HCT116 (cell line): ENCODE data around the gene MICALL1. TPM values are rescaled to one million over a fixed set of nuclear protein-coding genes. Genes with fewer than 3 reads are reported as not detected.

ENCODE experiments used
- ATAC-seq: fragments of 200-7000 bp; cut with Tn5 transposase; 2 replicates; pipeline ENCODE4 v1.9.1; 2020; ENCODE audit warnings: mild to moderate bottlenecking, moderate library complexity
- BruUV-seq: library from RNA; stranded (reverse); fragments of 400-500 nt; replicated peaks from 2 replicates; lab custom pipeline; 2021; lab: Mats Ljungman, UMichigan
- CTCF ChIA-PET: fragments of 300-600 bp; sonication (Branson Sonifier 250); formaldehyde crosslinking; loops from one replicate; lab custom pipeline; 2021; ENCODE audit warnings: antibody characterized with exemption; lab: Charles Lee
- POLR2A ChIA-PET: fragments of 300-600, 350-600 bp; sonication (Branson Sonifier 250); formaldehyde crosslinking; loops from one replicate; lab custom pipeline; 2021; ENCODE audit warnings: antibody characterized with exemption; lab: Charles Lee
- RAD21 ChIA-PET, 2 experiments: fragments of 300-600 bp; sonication (Branson Sonifier 250); formaldehyde crosslinking; loops; one replicate each; lab custom pipeline; 2023; ENCODE audit warnings: low total read pairs in 2 of 2; ENCODE audit not compliant: uncharacterized antibody in 2 of 2, unreplicated experiment in 2 of 2, low non-redundant PET in 1 of 2; lab: Charles Lee
- DNase-seq: peaks from one replicate; pipeline ENCODE4 v3.0.0-alpha.2; 2010; ENCODE audit warnings: low read depth, low spot score
- H2AFZ ChIP-seq: fragments of 200-600 bp; shearing (Covaris generic), sonication (generic); 2 replicates; pipeline ENCODE4 v1.6.1; 2017; ENCODE audit warnings: low read depth, mixed run types, mixed read lengths, antibody characterized with exemption, low read length; ENCODE audit not compliant: poor library complexity, severe bottlenecking
- H3K27ac ChIP-seq: 2 replicates; pipeline ENCODE4 v1.5.1; 2012; ENCODE audit warnings: low read depth, low read length
- H3K27me3 ChIP-seq: fragments of 200-600 bp; sonication (generic); 2 replicates; pipeline ENCODE4 v1.6.1; 2016; ENCODE audit warnings: mixed run types, low read length, mixed read lengths; ENCODE audit not compliant: insufficient read depth
- H3K36me3 ChIP-seq, 2 experiments: fragments of 200-500 bp in 1 of 2; fragments of 200-600 bp in 1 of 2; sonication (Bioruptor generic) in 1 of 2; sonication (generic) in 1 of 2; 2 replicates each; pipeline versions ENCODE4 v1.5.1 to v1.6.1; 2014 to 2016; ENCODE audit warnings: low read length in 2 of 2, inconsistent platforms in 1 of 2, mixed read lengths in 1 of 2, mixed run types in 1 of 2; ENCODE audit not compliant: insufficient read depth in 2 of 2, control insufficient read depth in 1 of 2
- H3K4me1 ChIP-seq, 2 experiments: fragments of 200-600 bp in 1 of 2; sonication (generic) in 1 of 2; 2 replicates each; pipeline versions ENCODE4 v1.5.1 to v1.6.1; 2012 to 2017; ENCODE audit warnings: low read length in 2 of 2, inconsistent platforms in 1 of 2, mild to moderate bottlenecking in 1 of 2, mixed read lengths in 1 of 2, mixed run types in 1 of 2, moderate library complexity in 1 of 2; ENCODE audit not compliant: insufficient read depth in 2 of 2, control insufficient read depth in 1 of 2
- H3K4me2 ChIP-seq: fragments of 200-600 bp; sonication (generic); 2 replicates; pipeline ENCODE4 v1.6.1; 2017; ENCODE audit warnings: mixed run types, low read length, mixed read lengths
- H3K4me3 ChIP-seq, 2 experiments: fragments of 200-600 bp in 1 of 2; sonication (generic) in 1 of 2; replicated peaks in 1 of 2; 2 replicates each; pipeline ENCODE4 v1.5.1; 2011 to 2016; ENCODE audit warnings: low read length in 2 of 2, control low read depth in 1 of 2, low read depth in 1 of 2, mild to moderate bottlenecking in 1 of 2, mixed read lengths in 1 of 2, mixed run types in 1 of 2
- H3K79me2 ChIP-seq: fragments of 200-600 bp; sonication (generic); 2 replicates; pipeline ENCODE4 v1.6.1; 2017; ENCODE audit warnings: mild to moderate bottlenecking, mixed run types, low read length, moderate library complexity, mixed read lengths; ENCODE audit not compliant: insufficient read depth
- H3K9ac ChIP-seq: fragments of 200-600 bp; sonication (generic); 2 replicates; pipeline ENCODE4 v1.6.1; 2016; ENCODE audit warnings: low read length, mixed read lengths
- H3K9me2 ChIP-seq: fragments of 200-600 bp; sonication (generic), shearing (Covaris generic); 2 replicates; pipeline ENCODE4 v1.6.1; 2017; ENCODE audit warnings: mixed run types, mild to moderate bottlenecking, moderate library complexity; ENCODE audit not compliant: insufficient read depth
- H3K9me3 ChIP-seq, 2 experiments: fragments of 200-500 bp in 1 of 2; fragments of 200-600 bp in 1 of 2; sonication (Bioruptor generic) in 1 of 2; sonication (generic) in 1 of 2; 2 replicates each; pipeline ENCODE4 v1.6.1; 2014 to 2017; ENCODE audit warnings: low read length in 2 of 2, mixed read lengths in 2 of 2, inconsistent platforms in 1 of 2, low read depth in 1 of 2, mild to moderate bottlenecking in 1 of 2, mixed run types in 1 of 2, moderate library complexity in 1 of 2; ENCODE audit not compliant: control insufficient read depth in 1 of 2, insufficient read depth in 1 of 2
- H4K20me1 ChIP-seq: fragments of 200-600 bp; sonication (generic), shearing (Covaris generic); 2 replicates; pipeline ENCODE4 v1.6.1; 2017; ENCODE audit warnings: mixed run types, mild to moderate bottlenecking, moderate library complexity; ENCODE audit not compliant: insufficient read depth
- CBX3 ChIP-seq: IDR thresholded peaks from 2 replicates; pipeline ENCODE4 v1.6.1; 2012; ENCODE audit warnings: low read depth
- CEBPB ChIP-seq: IDR thresholded peaks from 2 replicates; pipeline ENCODE4 v1.6.1; 2012; ENCODE audit warnings: low read depth
- ELF1 ChIP-seq: IDR thresholded peaks from 2 replicates; pipeline ENCODE4 v1.6.1; 2012; ENCODE audit warnings: low read depth, borderline replicate concordance
- EZH2 ChIP-seq: fragments of 200-600 bp; sonication (generic); IDR thresholded peaks from 2 replicates; pipeline ENCODE4 v1.6.1; 2017; ENCODE audit warnings: antibody characterized with exemption, mixed run types
- EZH2phosphoT487 ChIP-seq: fragments of 200-600 bp; IDR thresholded peaks from 2 replicates; pipeline ENCODE4 v1.6.1; 2018; ENCODE audit warnings: antibody characterized with exemption, borderline replicate concordance
- FOSL1 ChIP-seq: IDR thresholded peaks from 2 replicates; pipeline ENCODE4 v1.6.1; 2012; ENCODE audit warnings: low read depth
- POLR2A ChIP-seq: IDR thresholded peaks from 2 replicates; pipeline ENCODE4 v1.7.0; 2011; ENCODE audit warnings: borderline replicate concordance; ENCODE audit not compliant: insufficient read depth, insufficient read length; ENCODE audit errors: extremely low read depth
- RAD21 ChIP-seq: IDR thresholded peaks from 2 replicates; pipeline ENCODE4 v1.6.1; 2012; ENCODE audit warnings: low read depth, mild to moderate bottlenecking
- REST ChIP-seq: IDR thresholded peaks from 2 replicates; pipeline ENCODE4 v1.6.1; 2012; ENCODE audit warnings: low read depth
- SIN3A ChIP-seq: IDR thresholded peaks from 2 replicates; pipeline ENCODE4 v1.6.1; 2012; ENCODE audit warnings: low read depth
- SRF ChIP-seq: IDR thresholded peaks from 2 replicates; pipeline ENCODE4 v1.6.1; 2012; ENCODE audit warnings: low read depth
- YY1 ChIP-seq: IDR thresholded peaks from 2 replicates; pipeline ENCODE4 v1.6.1; 2011; ENCODE audit warnings: low read length, low read depth, moderate library complexity, mild to moderate bottlenecking; ENCODE audit not compliant: insufficient replicate concordance; ENCODE audit errors: extremely low read depth
- ZBTB33 ChIP-seq: IDR thresholded peaks from 2 replicates; pipeline ENCODE4 v1.6.1; 2011; ENCODE audit warnings: mild to moderate bottlenecking, low read length, moderate library complexity; ENCODE audit not compliant: insufficient replicate concordance; ENCODE audit errors: extremely low read depth
- ZNF274 ChIP-seq: fragments of 200-500 bp; sonication (Bioruptor generic); IDR thresholded peaks from 2 replicates; pipeline ENCODE4 v1.6.1; 2014; ENCODE audit warnings: mild to moderate bottlenecking, low read depth, low read length, inconsistent platforms
- intact Hi-C: fragments of 100-400 bp; cut with micrococcal nuclease; formaldehyde crosslinking; loops from 2 replicates; pipeline ENCODE4 v1.10.0; 2022
- total RNA-seq: library from RNA; stranded (reverse); gene quantifications from one replicate; pipeline ENCODE4 v1.2.1, GENCODE V29; 2021; ENCODE audit not compliant: unreplicated experiment

The MICALL1 gene
- total RNA-seq, 1 experiment from 2014 or later = 35.2 TPM

GRCh38 chr22:37972527-37972926, 66.4 kb downstream of the MICALL1 start:
- H3K9ac ChIP-seq = no peak overlapping the region
- TF ChIP-seq EZH2phosphoT487 = no peak

GRCh38 chr22:37973271-37974170, 67.4 kb downstream of the MICALL1 start:
- H3K27ac ChIP-seq = no peak overlapping the region
- no peaks in the 10 kb centered on the region for H3K27me3 ChIP-seq
- no peak overlapping the region for H2AFZ ChIP-seq
- H3K79me2 ChIP-seq = no peaks in the 10 kb centered on the region
- CTCF ChIA-PET = no interaction called here
- no peak overlapping the region for H3K9ac ChIP-seq
- H3K4me1 ChIP-seq = no peaks in the 10 kb centered on the region
- no peaks in the 10 kb centered on the region for H3K9me3 ChIP-seq
- no peak for ATAC-seq
- RAD21 ChIA-PET = no interaction called here
- no peak overlapping the region for H3K4me3 ChIP-seq
- intact Hi-C loops = no loop called here
- peaks cover 1 to 6% of the 10 kb centered on the region in 2 experiments; a peak in 2 of 4 replicates for H3K36me3 ChIP-seq
- DNase-seq = no peak
- H4K20me1 ChIP-seq = no peaks in the 10 kb centered on the region
- no TSS peak for BruUV-seq
- no peak overlapping the region for H3K4me2 ChIP-seq
- H3K9me2 ChIP-seq = no peaks in the 10 kb centered on the region
- POLR2A ChIA-PET = no interaction called here
- no peak for TF ChIP-seq ZNF274
- TF ChIP-seq CEBPB = no peak
- no peak for TF ChIP-seq ELF1
- TF ChIP-seq ZBTB33 = no peak
- TF ChIP-seq REST = no peak
- TF ChIP-seq SRF = no peak
- no peak for TF ChIP-seq FOSL1
- no peak for TF ChIP-seq YY1
- TF ChIP-seq RAD21 = no peak
- no peak for TF ChIP-seq SIN3A
- no peak for TF ChIP-seq EZH2phosphoT487
- no peak for TF ChIP-seq POLR2A
- no peak for TF ChIP-seq CBX3
- no peak for TF ChIP-seq EZH2

More at GRCh38 chr22:37972527-37972926, 66.4 kb downstream of the MICALL1 start:
- no peaks in the 10 kb centered on the region for H4K20me1 ChIP-seq
- peaks cover 8 to 14% of the 10 kb centered on the region in 2 experiments; a peak in 3 of 4 replicates for H3K36me3 ChIP-seq
- no peak overlapping the region for H3K27ac ChIP-seq
- no peak overlapping the region for H3K4me3 ChIP-seq
- RAD21 ChIA-PET = no interaction called here
- H3K4me2 ChIP-seq = no peak overlapping the region
- ATAC-seq (no peak), DNase-seq (no peak)
- no peaks in the 10 kb centered on the region for H3K79me2 ChIP-seq
- no TSS peak for BruUV-seq
- H2AFZ ChIP-seq = no peak overlapping the region
- H3K9me2 ChIP-seq = no peaks in the 10 kb centered on the region
- H3K4me1 ChIP-seq = no peaks in the 10 kb centered on the region
- no peaks in the 10 kb centered on the region for H3K9me3 ChIP-seq
- no peaks in the 10 kb centered on the region for H3K27me3 ChIP-seq
- POLR2A ChIA-PET = no interaction called here
- intact Hi-C loops = no loop called here
- CTCF ChIA-PET = no interaction called here
